ENCODE data around the gene HLA-DOA.

The HLA-DOA gene

GRCh38 chr6:33008944-33009861 is at the start of gene HLA-DOA:
TSS of gene HLA-DOA (minus strand) at chr6:33009591.
- DNase-seq = peak; percentile 52

GRCh38 chr6:33057222-33058150 is 48.1 kb upstream of the HLA-DOA start:
- DNase-seq = no peak

DNA sequence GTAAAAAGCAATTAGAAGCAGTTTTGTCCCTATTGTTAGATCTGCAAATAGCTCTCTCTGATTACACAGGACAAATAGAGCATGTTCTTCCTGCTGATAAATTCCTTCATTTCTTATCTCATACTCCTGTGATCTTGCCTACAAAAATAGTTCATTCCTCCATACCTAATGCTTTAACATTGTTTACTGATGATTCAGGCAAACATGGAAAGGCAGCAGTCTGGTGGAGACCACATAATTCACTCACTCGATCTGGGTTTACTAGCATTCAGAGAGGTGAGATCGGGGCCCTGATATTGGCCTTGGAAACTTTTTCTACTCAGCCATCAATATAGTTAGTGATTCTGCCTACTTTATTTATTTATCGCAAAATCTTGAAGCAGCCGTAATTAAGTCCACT is 43.8 kb upstream of the HLA-DOA start:
- DNase-seq = no peak

- DNase-seq = no peak
Measured at GRCh38 chr6:33052627-33053026, 43.2 kb upstream of the HLA-DOA start.

DNA sequence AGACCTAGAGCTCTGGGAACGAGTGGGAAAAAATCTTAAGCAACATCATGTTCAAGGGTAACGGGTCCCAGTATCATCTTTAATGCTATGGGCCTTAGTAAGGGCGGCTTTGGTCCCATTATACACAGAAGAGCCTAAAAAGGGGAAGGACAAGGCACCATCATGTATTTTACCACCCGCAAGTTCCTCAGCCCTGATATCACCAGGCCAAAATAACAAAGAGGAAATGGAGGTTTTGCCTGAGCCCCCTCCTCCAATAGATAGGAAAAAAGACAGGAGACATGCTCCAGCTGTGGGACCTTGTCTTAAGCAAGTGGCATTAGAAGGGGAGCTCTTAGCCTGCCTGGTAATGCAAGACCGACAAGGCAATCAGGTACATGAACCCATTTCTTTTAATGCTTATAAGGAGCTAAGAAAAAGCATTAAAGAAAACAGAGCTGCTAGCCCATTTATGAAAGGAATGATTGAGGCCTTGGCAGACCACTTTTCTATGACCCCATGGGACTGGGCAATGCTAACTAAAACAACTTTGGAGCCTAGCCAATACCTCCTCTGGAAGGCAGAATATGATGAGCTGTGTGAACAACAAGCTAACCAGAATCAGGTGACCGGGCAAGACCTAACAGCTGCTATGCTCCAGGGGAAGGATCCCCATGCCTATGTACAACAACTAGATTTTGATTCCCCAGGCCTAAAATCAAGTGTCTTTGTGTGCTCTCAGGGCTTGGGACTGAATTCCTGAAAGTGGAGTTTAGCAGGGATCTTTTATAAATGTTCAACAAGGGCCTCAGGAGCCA is 40.8 kb upstream of the HLA-DOA start:
- DNase-seq = no peak

DNA sequence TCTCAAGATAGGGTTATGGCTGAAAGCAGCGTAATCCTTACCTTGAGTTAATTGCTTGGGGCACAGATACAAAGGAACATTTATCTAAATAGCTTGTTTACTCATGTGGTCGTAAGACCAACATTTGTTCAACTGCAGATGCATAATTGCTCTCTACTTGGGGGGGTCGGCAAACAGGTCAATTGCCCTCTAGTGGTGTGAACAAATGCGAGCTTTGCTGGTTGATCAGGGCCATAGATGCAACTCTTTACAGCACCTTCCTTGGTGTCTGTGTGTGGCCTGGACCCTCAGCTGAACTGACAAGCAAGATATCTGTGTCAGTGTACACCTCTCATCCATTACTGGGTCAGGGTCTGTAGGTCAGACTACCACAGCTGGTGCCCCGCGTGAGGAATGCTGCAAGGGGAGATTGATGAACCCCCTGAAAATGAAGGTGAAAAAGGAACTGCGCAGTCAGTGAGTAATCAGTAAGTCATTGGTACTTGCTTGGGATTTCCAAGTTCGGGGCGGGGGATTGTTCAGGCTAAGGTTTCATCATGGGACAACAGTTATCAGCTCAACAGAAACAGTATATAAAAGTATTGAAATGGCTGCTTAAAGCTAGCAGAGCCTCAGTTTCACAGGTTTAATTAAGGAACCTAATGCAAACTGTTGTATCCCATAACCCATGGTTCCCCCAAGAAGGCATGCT is 40.1 kb upstream of the HLA-DOA start:
- DNase-seq = peak; percentile 11

- no peak for DNase-seq
Measured at GRCh38 chr6:33040157-33040556, 30.8 kb upstream of the HLA-DOA start.

GRCh38 chr6:33036535-33036934 is 27.1 kb upstream of the HLA-DOA start:
- DNase-seq = no peak

GRCh38 chr6:33034554-33034953 is 25.2 kb upstream of the HLA-DOA start:
- no peak for DNase-seq

DNA sequence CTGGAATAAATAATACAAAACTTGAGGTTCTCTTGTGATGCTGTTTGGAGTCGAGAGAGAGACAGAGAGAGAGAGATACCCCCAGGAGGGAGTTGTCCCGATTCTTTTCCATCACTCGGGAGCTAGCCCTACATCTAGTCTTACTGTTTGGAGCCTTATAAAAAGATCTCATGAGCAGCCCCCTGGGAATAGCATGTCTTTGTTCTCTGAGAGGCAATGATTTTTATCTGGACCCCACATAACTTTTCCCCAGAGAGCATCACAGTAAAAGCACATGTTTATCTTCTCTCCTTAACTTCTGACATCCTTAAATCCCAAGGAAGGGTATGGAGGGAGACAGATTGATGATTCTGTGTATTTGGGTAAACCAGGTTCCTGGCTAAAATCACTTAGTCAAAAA is 20.9 kb upstream of the HLA-DOA start:
- no peak for DNase-seq

GRCh38 chr6:33029328-33030184 is 20.2 kb upstream of the HLA-DOA start:
- DNase-seq = peak; percentile 64

DNA sequence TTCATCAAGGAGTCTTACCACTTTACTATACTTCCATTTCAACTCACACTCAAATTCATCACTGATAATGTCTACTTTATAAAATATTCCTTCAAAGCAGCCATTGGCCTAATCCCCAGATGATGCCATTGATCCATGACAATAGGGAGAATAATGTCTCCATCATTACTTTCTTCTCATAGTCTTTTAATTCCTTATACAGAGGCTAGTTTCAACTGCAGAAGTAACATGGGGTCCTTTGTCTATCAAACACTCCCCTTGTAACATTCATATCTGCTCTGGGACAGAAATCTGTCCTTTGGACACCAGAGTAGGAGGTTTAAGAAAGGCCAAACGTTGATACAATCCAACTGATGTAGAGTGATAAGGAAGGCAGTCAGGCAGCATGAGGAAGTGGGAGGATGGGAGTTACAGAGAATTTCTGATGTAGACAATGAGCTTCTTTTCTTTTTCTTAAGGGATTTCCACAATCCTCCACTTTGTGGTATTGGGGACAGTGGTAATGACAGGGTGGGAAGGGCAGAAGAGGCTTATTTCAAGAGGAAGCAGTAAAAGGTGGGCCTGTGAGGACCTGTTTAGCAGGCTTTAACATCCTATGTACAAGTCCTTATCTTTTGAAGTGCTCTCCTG is 18.9 kb upstream of the HLA-DOA start:
- DNase-seq = no peak

DNA sequence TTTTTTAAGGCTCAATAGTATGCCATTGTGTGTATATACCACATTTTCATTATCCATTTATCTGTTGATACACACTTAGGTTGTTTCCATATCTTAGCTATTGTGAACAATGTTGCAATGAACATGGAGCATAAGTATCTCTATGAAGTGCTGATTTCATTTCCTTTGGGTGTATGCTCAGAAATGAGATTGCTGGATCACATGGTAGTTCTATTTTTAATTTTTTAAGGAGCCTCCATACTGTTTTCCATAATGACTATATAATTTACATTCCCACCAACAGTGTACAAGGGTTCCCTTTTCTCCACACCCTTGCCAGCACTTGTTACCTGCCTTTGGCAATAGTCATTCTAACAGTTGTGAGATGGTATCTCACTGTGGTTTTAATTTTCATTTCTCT is 15.1 kb upstream of the HLA-DOA start:
- DNase-seq = no peak

DNA sequence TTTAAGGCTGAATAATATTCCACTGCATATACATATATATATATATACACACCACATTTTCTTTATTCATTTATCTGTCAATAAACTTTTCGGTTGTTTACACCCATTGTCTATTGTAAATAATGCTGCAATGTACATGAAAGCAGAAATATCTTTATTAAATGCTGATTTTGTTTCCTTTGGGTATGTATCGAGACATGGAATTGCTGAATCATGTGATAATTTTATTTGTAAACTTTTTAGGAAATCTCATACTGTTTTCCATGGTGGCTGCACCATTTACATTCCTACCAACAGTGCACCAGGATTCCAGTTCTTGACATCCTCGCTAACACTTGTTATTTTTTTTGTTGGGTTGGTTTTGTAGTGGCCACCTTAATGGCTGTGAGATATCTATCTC is 14.1 kb upstream of the HLA-DOA start:
- DNase-seq = no peak

DNA sequence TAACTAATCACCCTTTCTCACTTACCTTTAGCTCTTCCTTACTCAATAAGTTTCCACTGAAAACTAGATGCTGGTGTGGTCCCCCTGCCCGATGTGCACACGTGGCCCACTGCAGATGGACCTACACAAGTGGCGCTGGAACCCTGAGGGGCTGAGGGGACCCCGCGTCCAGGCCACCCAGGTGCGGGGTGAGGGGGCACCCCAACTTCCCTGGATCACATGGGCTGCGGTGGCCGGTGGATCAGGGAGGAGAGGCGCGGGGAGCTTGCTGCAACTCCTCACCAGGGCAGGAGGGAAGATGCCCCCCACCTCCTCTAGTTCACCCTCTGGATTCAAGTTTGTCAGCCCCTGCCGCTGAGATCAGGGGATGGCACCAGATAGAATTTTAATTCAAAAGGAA is 12.5 kb upstream of the HLA-DOA start:
- DNase-seq = no peak

- no peak for DNase-seq
Measured at GRCh38 chr6:33019372-33019771, 10.0 kb upstream of the HLA-DOA start.

- DNase-seq = peak; percentile 70
Measured at GRCh38 chr6:33018904-33019303, 9.5 kb upstream of the HLA-DOA start.

DNA sequence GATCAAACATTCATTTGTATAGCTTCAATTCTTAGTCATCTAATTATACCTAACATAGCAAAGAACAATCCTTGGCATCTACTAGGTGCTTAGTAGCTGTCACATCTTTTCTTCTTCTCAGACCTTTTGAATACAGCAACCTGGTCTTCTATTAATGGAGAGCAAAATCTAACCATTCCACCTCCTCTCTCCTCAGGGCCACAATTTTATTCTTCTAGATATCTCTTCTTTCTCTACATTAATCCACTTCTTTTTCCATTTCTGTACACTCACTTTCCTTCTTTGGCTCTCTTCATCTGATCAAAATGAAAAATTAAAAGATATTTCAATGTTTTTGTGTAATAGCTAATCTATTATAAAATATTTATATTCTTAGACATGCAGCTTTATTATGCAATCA is 9.0 kb upstream of the HLA-DOA start:
- DNase-seq = no peak

DNA sequence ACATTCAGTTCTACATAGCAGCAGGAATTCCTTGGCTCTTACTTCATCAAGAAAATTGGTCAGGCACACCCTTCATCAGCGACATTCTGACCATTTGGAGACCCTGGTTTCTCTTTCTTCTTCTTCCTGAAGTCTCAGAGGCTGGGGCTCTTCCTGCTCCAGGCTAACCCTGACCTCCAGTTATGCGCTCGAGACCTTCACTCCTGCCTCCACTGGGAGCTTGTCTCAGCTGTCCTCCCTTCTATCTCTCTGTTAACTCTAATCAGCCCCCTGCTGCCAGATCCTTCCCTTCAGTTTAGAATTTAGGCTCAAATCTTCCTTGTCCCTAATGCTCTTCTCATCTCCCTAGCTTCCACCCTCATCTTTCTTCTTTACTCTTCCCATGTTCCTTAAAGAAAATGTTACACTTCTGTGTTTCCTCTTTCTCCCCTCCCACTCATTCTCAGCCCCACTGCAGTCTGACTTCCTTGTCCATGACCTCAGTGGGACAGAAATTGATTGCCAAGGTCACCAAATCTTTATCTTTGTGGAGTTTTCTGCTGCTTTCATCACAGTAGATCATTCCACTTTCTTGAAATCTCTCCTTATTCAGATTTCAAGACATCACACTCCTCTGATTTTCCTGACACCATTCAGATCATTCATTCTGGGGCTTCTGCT is 8.4 kb upstream of the HLA-DOA start:
- no peak for DNase-seq

GRCh38 chr6:33017018-33017417 is 7.6 kb upstream of the HLA-DOA start:
- DNase-seq = no peak
